Activated CD8-positive, alpha-beta T cell treated with anti-CD3 and anti-CD28 coated beads, Interleukin-2, amount 10 ng/mL, durations not matched to agents 7 days and 5 days (primary cell): Measurements from ENCODE around the gene TBXAS1. TPM values are rescaled to one million over a fixed set of nuclear protein-coding genes. Genes with fewer than 3 reads are reported as not detected.

Experiments used
- ATAC-seq: fragments of 150-1000 bp; cut with Tn5 transposase; one replicate; pipeline ENCODE4 v1.10.0; 2021; ENCODE audit warnings: moderate library complexity
- CTCF ChIA-PET: fragments of 350-600 bp; sonication (Branson Sonifier 250); formaldehyde crosslinking; loops from one replicate; lab custom pipeline; 2021; ENCODE audit warnings: antibody characterized with exemption; lab: Charles Lee
- POLR2A ChIA-PET: fragments of 350-600 bp; sonication (Branson Sonifier 250); formaldehyde crosslinking; loops from one replicate; lab custom pipeline; 2021; ENCODE audit warnings: antibody characterized with exemption; lab: Charles Lee
- DNase-seq: peaks from one replicate; pipeline ENCODE4 v3.0.0-alpha.2; 2020
- H3K27ac Mint-ChIP-seq: one replicate; pipeline ENCODE4 v1.8.0; 2021; ENCODE audit warnings: mild to moderate bottlenecking, mixed read lengths
- H3K27me3 Mint-ChIP-seq: one replicate; pipeline ENCODE4 v1.8.0; 2021; ENCODE audit warnings: low read depth, mixed read lengths
- H3K36me3 Mint-ChIP-seq: one replicate; pipeline ENCODE4 v1.8.0; 2021; ENCODE audit warnings: low read depth, mixed read lengths
- H3K4me1 Mint-ChIP-seq: one replicate; pipeline ENCODE4 v1.8.0; 2021; ENCODE audit warnings: low read depth, mixed read lengths
- H3K4me3 Mint-ChIP-seq: one replicate; pipeline ENCODE4 v1.8.0; 2021; ENCODE audit warnings: mild to moderate bottlenecking, mixed read lengths
- H3K9me3 Mint-ChIP-seq: one replicate; pipeline ENCODE4 v1.8.0; 2022; ENCODE audit warnings: mixed read lengths; ENCODE audit not compliant: insufficient read depth
- total RNA-seq, 2 experiments: library from RNA; stranded (reverse); gene quantifications; one replicate each; pipeline ENCODE4 v1.2.3, GENCODE V29; 2021

TBXAS1 gene
- total RNA-seq, 2 experiments from 2014 or later, result 1.6 to 2.0 TPM

- Mint-ChIP-seq H3K9me3 (no peaks in the 10 kb centered on the region), H3K36me3 (peaks cover 4% of the 10 kb centered on the region), H3K27me3 (no peaks in the 10 kb centered on the region), H3K4me3 (no peak overlapping the region), H3K4me1 (no peaks in the 10 kb centered on the region), H3K27ac (no peak overlapping the region)
- no peak for DNase-seq
- POLR2A ChIA-PET, result no interaction called here
- CTCF ChIA-PET, result no interaction called here
- ATAC-seq, result no peak
These were observed 188.0 kb downstream of the TBXAS1 start for GRCh38 chr7:140017034-140017433.

DNA sequence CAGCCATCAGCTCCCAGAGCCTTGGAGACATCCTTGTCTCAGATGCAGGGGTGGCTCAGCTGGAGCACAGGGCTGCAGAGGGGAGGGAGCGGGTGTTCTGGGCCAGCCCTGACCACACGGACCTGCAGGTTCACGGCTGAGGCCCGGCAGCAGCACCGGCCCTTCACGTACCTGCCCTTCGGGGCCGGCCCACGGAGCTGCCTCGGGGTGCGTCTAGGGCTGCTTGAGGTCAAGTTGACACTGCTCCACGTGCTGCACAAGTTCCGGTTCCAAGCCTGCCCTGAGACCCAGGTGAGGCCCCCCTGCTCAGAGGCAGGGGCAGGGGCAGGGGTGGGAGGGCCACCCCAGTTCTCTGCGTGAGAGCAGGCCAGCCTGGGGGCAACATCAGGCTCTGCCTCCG is 188.5 kb downstream of the TBXAS1 start:
- no peaks in the 10 kb centered on the region for H3K4me1 Mint-ChIP-seq
- CTCF ChIA-PET, result interaction anchor here (1.1 kb wide), 1 partner anchor 416 kb away, joined by 4 read pairs; no protein-coding TSS in a partner anchor
- no peak for ATAC-seq

GRCh38 chr7:140018125-140019043 is 189.3 kb downstream of the TBXAS1 start:
- H3K4me3 Mint-ChIP-seq, result no peak overlapping the region
- no peak for DNase-seq
- H3K36me3 Mint-ChIP-seq, result peaks cover 17% of the 10 kb centered on the region
- ChIA-PET CTCF (interaction anchor here (0.8 to 2.3 kb wide), 4 partner anchors 12 to 417 kb away, joined by 3 to 6 read pairs (median 4); no protein-coding TSS in a partner anchor), POLR2A (interaction anchor here (1.1 kb wide), 1 partner anchor 11 kb away, joined by 4 read pairs; no protein-coding TSS in a partner anchor)
- ATAC-seq, result no peak
- H3K4me1 Mint-ChIP-seq, result no peaks in the 10 kb centered on the region
- H3K9me3 Mint-ChIP-seq, result no peaks in the 10 kb centered on the region
- no peak overlapping the region for H3K27ac Mint-ChIP-seq
- no peaks in the 10 kb centered on the region for H3K27me3 Mint-ChIP-seq

More for the DNA sequence above, 188.5 kb downstream of the TBXAS1 start:
- Mint-ChIP-seq H3K9me3 (no peaks in the 10 kb centered on the region), H3K4me3 (no peak overlapping the region), H3K36me3 (peaks cover 9% of the 10 kb centered on the region), H3K27me3 (no peaks in the 10 kb centered on the region), H3K27ac (no peak overlapping the region)
- POLR2A ChIA-PET, result interaction anchor here (1.1 kb wide), 1 partner anchor 12 kb away, joined by 4 read pairs; no protein-coding TSS in a partner anchor
- DNase-seq, result no peak

GRCh38 chr7:140019172-140019571 is 190.1 kb downstream of the TBXAS1 start:
- no peaks in the 10 kb centered on the region for H3K27me3 Mint-ChIP-seq
- ChIA-PET POLR2A (no interaction called here), CTCF (interaction anchor here (0.8 to 2.3 kb wide), 3 partner anchors 13 to 373 kb away, joined by 3 to 6 read pairs (median 4); no protein-coding TSS in a partner anchor)
- ATAC-seq (no peak), DNase-seq (no peak)
- H3K36me3 Mint-ChIP-seq, result peaks cover 25% of the 10 kb centered on the region
- no peak overlapping the region for H3K4me3 Mint-ChIP-seq
- no peaks in the 10 kb centered on the region for H3K4me1 Mint-ChIP-seq
- H3K9me3 Mint-ChIP-seq, result no peaks in the 10 kb centered on the region
- H3K27ac Mint-ChIP-seq, result no peak overlapping the region

- peaks cover 29% of the 10 kb centered on the region for H3K36me3 Mint-ChIP-seq
- DNase-seq (no peak), ATAC-seq (no peak)
- ChIA-PET POLR2A (no interaction called here), CTCF (interaction anchor here (1.3 to 2.3 kb wide), 2 partner anchors 13 to 372 kb away, joined by 4 to 6 read pairs; no protein-coding TSS in a partner anchor)
- no peaks in the 10 kb centered on the region for H3K27me3 Mint-ChIP-seq
- H3K4me1 Mint-ChIP-seq, result no peaks in the 10 kb centered on the region
- no peak overlapping the region for H3K4me3 Mint-ChIP-seq
- H3K27ac Mint-ChIP-seq, result no peak overlapping the region
- H3K9me3 Mint-ChIP-seq, result no peaks in the 10 kb centered on the region
These were observed 190.5 kb downstream of the TBXAS1 start for GRCh38 chr7:140019606-140020005.

DNA sequence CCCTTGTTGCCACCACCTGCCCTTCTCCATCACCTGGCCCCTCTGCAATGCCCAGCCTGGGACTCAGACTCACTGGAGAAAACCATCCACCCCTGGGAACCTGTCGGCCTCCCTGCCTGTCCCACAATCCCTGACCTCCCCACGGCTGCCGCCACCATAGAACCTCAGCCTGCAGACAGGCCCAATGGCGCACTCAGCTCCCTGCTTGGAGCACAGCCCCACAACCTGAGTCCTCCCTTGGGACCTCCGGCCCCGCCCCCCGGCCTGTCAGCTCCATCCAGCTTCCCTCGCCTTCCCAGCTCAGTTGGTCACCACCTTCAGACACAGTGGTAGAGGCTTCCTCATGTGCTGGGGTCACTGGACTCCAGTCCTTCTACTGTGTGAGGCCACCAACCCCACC is 192.5 kb downstream of the TBXAS1 start:
- Mint-ChIP-seq H3K27me3 (no peaks in the 10 kb centered on the region), H3K4me1 (no peaks in the 10 kb centered on the region), H3K27ac (no peak overlapping the region), H3K36me3 (peaks cover 39% of the 10 kb centered on the region), H3K4me3 (no peak overlapping the region), H3K9me3 (no peaks in the 10 kb centered on the region)
- ATAC-seq (no peak), DNase-seq (no peak)
- POLR2A ChIA-PET, result no interaction called here
- CTCF ChIA-PET, result no interaction called here

DNA sequence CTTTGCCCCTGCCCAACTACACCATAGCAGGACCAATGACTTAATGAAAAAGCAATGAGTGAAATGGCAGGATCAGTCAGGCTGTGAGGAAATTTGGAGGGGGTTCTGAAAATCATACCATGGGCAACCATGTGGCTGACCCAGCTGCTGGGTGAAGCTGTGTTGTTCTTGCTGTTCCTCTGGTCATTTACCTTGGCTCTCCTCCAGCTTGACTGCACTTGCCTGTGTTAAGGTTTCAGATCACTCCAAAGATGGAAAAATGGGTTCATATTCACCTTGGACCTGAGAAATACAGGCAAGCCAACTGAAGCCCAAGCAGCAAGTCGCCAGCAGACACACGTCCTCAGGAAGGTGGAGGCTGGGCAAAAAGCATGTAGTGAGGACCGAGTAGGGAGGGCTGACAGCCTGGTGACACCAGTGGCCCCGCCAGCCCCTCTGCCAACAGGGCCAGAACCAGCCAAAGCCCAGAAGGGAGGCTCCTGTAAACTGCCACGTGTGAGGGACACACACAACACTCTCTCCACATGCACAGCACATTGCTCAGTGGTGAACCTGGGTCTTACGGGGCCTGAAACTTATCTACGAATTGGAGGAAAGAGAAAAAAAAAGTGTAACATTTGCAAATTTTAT is 193.6 kb downstream of the TBXAS1 start:
- DNase-seq, result no peak
- no peaks in the 10 kb centered on the region for H3K27me3 Mint-ChIP-seq
- ChIA-PET POLR2A (no interaction called here), CTCF (no interaction called here)
- no peaks in the 10 kb centered on the region for H3K9me3 Mint-ChIP-seq
- H3K36me3 Mint-ChIP-seq, result peaks cover 45% of the 10 kb centered on the region
- ATAC-seq, result no peak
- H3K27ac Mint-ChIP-seq, result no peak overlapping the region
- no peaks in the 10 kb centered on the region for H3K4me1 Mint-ChIP-seq
- H3K4me3 Mint-ChIP-seq, result no peak overlapping the region

GRCh38 chr7:140023728-140024127 is 194.7 kb downstream of the TBXAS1 start:
- Mint-ChIP-seq H3K27ac (no peak overlapping the region), H3K27me3 (no peaks in the 10 kb centered on the region), H3K36me3 (peaks cover 53% of the 10 kb centered on the region), H3K4me3 (no peak overlapping the region), H3K4me1 (no peaks in the 10 kb centered on the region), H3K9me3 (no peaks in the 10 kb centered on the region)
- ChIA-PET CTCF (no interaction called here), POLR2A (no interaction called here)
- DNase-seq (no peak), ATAC-seq (no peak)

DNA sequence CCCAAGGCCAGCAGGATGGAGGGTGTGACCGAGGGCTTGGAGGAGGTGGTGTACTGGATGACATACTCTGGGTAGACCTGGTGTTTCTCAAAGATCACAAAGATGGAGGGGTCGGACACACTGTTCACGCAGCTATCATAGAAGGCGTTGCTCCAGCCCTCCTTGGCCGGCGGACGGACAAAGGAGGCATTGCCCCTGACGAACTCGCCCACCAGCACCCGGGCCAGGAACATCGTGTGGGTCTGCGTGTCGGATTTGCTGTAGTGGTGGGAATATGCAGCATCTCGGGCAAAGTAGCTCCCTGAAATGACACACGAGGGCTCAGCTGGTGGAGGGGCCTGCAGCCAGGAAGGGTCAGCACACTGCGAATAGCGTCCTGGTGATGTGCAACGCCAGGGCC is 195.5 kb downstream of the TBXAS1 start:
- CTCF ChIA-PET, result no interaction called here
- Mint-ChIP-seq H3K4me3 (no peak overlapping the region), H3K4me1 (no peaks in the 10 kb centered on the region), H3K27ac (no peak overlapping the region), H3K27me3 (no peaks in the 10 kb centered on the region), H3K36me3 (peaks cover 55% of the 10 kb centered on the region), H3K9me3 (no peaks in the 10 kb centered on the region)
- no peak for ATAC-seq
- DNase-seq, result no peak
- POLR2A ChIA-PET, result no interaction called here

- Mint-ChIP-seq H3K9me3 (no peaks in the 10 kb centered on the region), H3K27me3 (no peaks in the 10 kb centered on the region), H3K27ac (no peak overlapping the region), H3K4me3 (no peak overlapping the region), H3K36me3 (peaks cover 60% of the 10 kb centered on the region), H3K4me1 (no peaks in the 10 kb centered on the region)
- ATAC-seq (no peak), DNase-seq (no peak)
- ChIA-PET POLR2A (no interaction called here), CTCF (no interaction called here)
These were observed 196.2 kb downstream of the TBXAS1 start for GRCh38 chr7:140025241-140025640.

- DNase-seq (no peak), ATAC-seq (no peak)
- Mint-ChIP-seq H3K36me3 (peaks cover 65% of the 10 kb centered on the region), H3K4me1 (no peaks in the 10 kb centered on the region), H3K9me3 (no peaks in the 10 kb centered on the region), H3K4me3 (no peak overlapping the region), H3K27ac (no peak overlapping the region), H3K27me3 (no peaks in the 10 kb centered on the region)
- ChIA-PET CTCF (no interaction called here), POLR2A (no interaction called here)
These were observed 196.9 kb downstream of the TBXAS1 start for GRCh38 chr7:140025814-140026433.
